ENCODE measurements around the gene MAB21L1.

GRCh38 chr13:35460061-35460460 is 16.4 kb downstream of the MAB21L1 start:
- no peak for TF ChIP-seq CTCF (conservative IDR thresholded peaks at IDR 0.05 in 1 of 2, IDR thresholded peaks at IDR 0.05 in 1 of 2; ENCODE audit: extremely low read depth in 1 of 2, insufficient read depth in 1 of 2, low read depth in 1 of 2, low read length in 2 of 2)
- TF ChIP-seq EZH2 (IDR thresholded peaks at IDR 0.05; ENCODE audit: borderline replicate concordance, low read length), result no peak
